HepG2 (cell line): ENCODE results near the gene DNAAF8. TPM values are rescaled to one million over a fixed set of nuclear protein-coding genes. Genes with fewer than 3 reads are reported as not detected.
A peak's percentile ranks its signal among the peaks of the same experiment; 100 is the strongest.

Source experiments
- ATAC-seq: fragments of 200-7000 bp; cut with Tn5 transposase; 3 replicates; pipeline ENCODE4 v1.9.1; 2020; ENCODE audit warnings: mild to moderate bottlenecking, moderate library complexity
- BruUV-seq: library from RNA; stranded (reverse); fragments of 400-500 nt; replicated peaks from 2 replicates; lab custom pipeline; 2021; lab: Mats Ljungman, UMichigan
- CTCF ChIA-PET: fragments of 300-600 bp; formaldehyde crosslinking; extraction: SDS; loops from one replicate; lab custom pipeline; 2021; ENCODE audit warnings: low total read pairs, inconsistent platforms, low intra/inter-chr PET ratio; lab: Yijun Ruan, JAX
- POLR2A ChIA-PET: fragments of 350-600 bp; sonication (Branson Sonifier 250); formaldehyde crosslinking; loops from one replicate; lab custom pipeline; 2020; ENCODE audit warnings: antibody characterized with exemption, inconsistent platforms; lab: Yijun Ruan, JAX
- DNase-seq: peaks from one replicate; pipeline ENCODE4 v3.0.0-alpha.2; 2015; ENCODE audit warnings: low spot score
- FAIRE-seq: peaks from 3 replicates; lab custom pipeline; 2011; peaks lifted over from hg19 to GRCh38; lab: Jason Lieb, UNC
- H2AFZ ChIP-seq: one replicate; pipeline ENCODE4 v1.6.1; 2011; ENCODE audit warnings: low read length, inconsistent platforms
- H3K27ac ChIP-seq: fragments of 300-600 bp; 3 replicates; pipeline ENCODE4 v1.8.0; 2011; ENCODE audit warnings: mixed run types, mild to moderate bottlenecking, mixed read lengths, low read length, inconsistent platforms; ENCODE audit not compliant: insufficient read depth; ENCODE audit errors: extremely low read length
- H3K27me3 ChIP-seq, 2 experiments: fragments of 200-600 bp in 1 of 2; 2 replicates in 1 of 2; 3 replicates in 1 of 2; pipeline versions ENCODE4 v1.6.0 to v1.8.0; 2011; ENCODE audit warnings: low read length in 2 of 2, mild to moderate bottlenecking in 2 of 2, moderate library complexity in 2 of 2, inconsistent platforms in 1 of 2; ENCODE audit not compliant: insufficient read depth in 2 of 2, control insufficient read depth in 1 of 2
- H3K36me3 ChIP-seq, 2 experiments: fragments of 200-600 bp in 1 of 2; replicated peaks in 1 of 2; 2 replicates in 1 of 2; 3 replicates in 1 of 2; pipeline versions ENCODE4 v1.5.1 to v1.8.0; 2011; ENCODE audit warnings: low read length in 2 of 2, inconsistent platforms in 1 of 2; ENCODE audit not compliant: insufficient read depth in 2 of 2, control insufficient read depth in 1 of 2
- H3K4me1 ChIP-seq: 2 replicates; pipeline ENCODE4 v1.5.1; 2012; ENCODE audit warnings: low read length, inconsistent platforms; ENCODE audit not compliant: insufficient read depth
- H3K4me2 ChIP-seq: 2 replicates; pipeline ENCODE4 v1.6.0; 2011; ENCODE audit warnings: low read depth, low read length, inconsistent platforms
- H3K4me3 ChIP-seq, 3 experiments: fragments of 200-600 bp in 1 of 3; sonication (generic), shearing (Covaris generic) in 1 of 3; replicated peaks in 1 of 3; 2 replicates each; pipeline ENCODE4 v1.5.1; 2011 to 2016; ENCODE audit warnings: low read length in 3 of 3, inconsistent platforms in 2 of 3, low read depth in 2 of 3, mild to moderate bottlenecking in 2 of 3, control low read depth in 1 of 3, mixed read lengths in 1 of 3; ENCODE audit not compliant: insufficient read depth in 1 of 3
- H3K79me2 ChIP-seq: one replicate; pipeline ENCODE4 v1.6.1; 2011; ENCODE audit warnings: low read length, inconsistent platforms; ENCODE audit not compliant: insufficient read depth
- H3K9ac ChIP-seq: 2 replicates; pipeline ENCODE4 v1.6.0; 2011; ENCODE audit warnings: mild to moderate bottlenecking, low read depth, low read length, inconsistent platforms; ENCODE audit not compliant: insufficient read depth
- H3K9me3 ChIP-seq: 2 replicates; pipeline ENCODE4 v1.5.1; 2012; ENCODE audit warnings: mild to moderate bottlenecking, low read length
- H4K20me1 ChIP-seq: 2 replicates; pipeline ENCODE4 v1.6.0; 2011; ENCODE audit warnings: inconsistent platforms, mild to moderate bottlenecking, low read length, moderate library complexity; ENCODE audit not compliant: insufficient read depth
- AKAP8 ChIP-seq: sonication (generic); formaldehyde crosslinking; IDR thresholded peaks from 2 replicates; pipeline ENCODE4 v1.5.1; 2020; ENCODE audit warnings: mild to moderate bottlenecking, missing genetic modification reagents
- MXD4 ChIP-seq: IDR thresholded peaks from 2 replicates; pipeline ENCODE4 v1.6.1; 2016; ENCODE audit warnings: mild to moderate bottlenecking, missing biosample characterization, missing genetic modification reagents
- NCOA1 ChIP-seq: sonication (generic); formaldehyde crosslinking; IDR thresholded peaks from 2 replicates; pipeline ENCODE4 v1.9.0; 2021; ENCODE audit warnings: missing genetic modification reagents
- RBFOX2 ChIP-seq: fragments of 200-400 bp; formaldehyde crosslinking; IDR thresholded peaks from 2 replicates; pipeline ENCODE4 v1.6.1; 2017; ENCODE audit warnings: low read depth, mild to moderate bottlenecking, low read length
- SNAPC5 ChIP-seq: sonication (generic); formaldehyde crosslinking; IDR thresholded peaks from 2 replicates; pipeline ENCODE4 v1.8.1; 2023; ENCODE audit warnings: mild to moderate bottlenecking, missing genetic modification reagents, borderline replicate concordance
- SRSF4 ChIP-seq: fragments of 200-400 bp; formaldehyde crosslinking; IDR thresholded peaks from one replicate; pipeline ENCODE4 v1.6.1; 2018; ENCODE audit warnings: mild to moderate bottlenecking, low read depth, low read length, moderate library complexity; ENCODE audit not compliant: poor library complexity, severe bottlenecking
- WGBS: methylation state at CpG from one replicate; pipeline ENCODE4 v1.1.6; 2017; ENCODE audit warnings: low lambda C conversion rate; 5-methylcytosine and 5-hydroxymethylcytosine counted together
- in situ Hi-C: cut with HindIII; loops from 2 replicates; pipeline ENCODE4 v1.10.0; 2017; ENCODE audit warnings: low pct_unique_long_range_greater_than_20kb; ENCODE audit not compliant: extremely low pct_ligation_motif_present
- intact Hi-C: fragments of 100-400 bp; cut with micrococcal nuclease; formaldehyde crosslinking; loops from one replicate; pipeline ENCODE4 v1.10.0; 2022; ENCODE audit not compliant: unreplicated experiment
- polyA plus RNA-seq, 8 experiments: library from polyadenylated mRNA; depleted of rRNA in 3 of 8; stranded (reverse) in 7 of 8; unstranded in 1 of 8; fragments of >200 nt; fragmentation: Illumina TruSeq in 4 of 8; extraction: Trizol in 4 of 8; gene quantifications; 2 replicates each; pipeline versions ENCODE4 v1.2.1 to v1.2.3, GENCODE V29; 2011 to 2016; ENCODE audit warnings: low read depth in 4 of 8, missing spikeins in 1 of 8, mixed read lengths in 1 of 8; ENCODE audit not compliant: insufficient read depth in 1 of 8
- total RNA-seq, 5 experiments: library from RNA; depleted of rRNA; stranded (reverse); fragments of >200 nt; fragmentation: Illumina TruSeq; extraction: Trizol; gene quantifications; 2 replicates each; pipeline ENCODE4 v1.2.3, GENCODE V29; 2016; ENCODE audit warnings: low read depth in 1 of 5

Gene DNAAF8
- total and polyA plus RNA-seq, 2 of the 13 experiments (the other 11 are each of a cell fraction or from before 2014, with no cell fraction given): 0.44 TPM; not detected in 1

- TF ChIP-seq SNAPC5 (CRISPR knock-in tag): no peak
- TF ChIP-seq AKAP8: no peak
- no peak for TF ChIP-seq SRSF4
- TF ChIP-seq, all 625 proteins: peak for 0
These were observed 16.6 kb downstream of the DNAAF8 start (continued) for GRCh38 chr16:4750896-4751295.

DNA sequence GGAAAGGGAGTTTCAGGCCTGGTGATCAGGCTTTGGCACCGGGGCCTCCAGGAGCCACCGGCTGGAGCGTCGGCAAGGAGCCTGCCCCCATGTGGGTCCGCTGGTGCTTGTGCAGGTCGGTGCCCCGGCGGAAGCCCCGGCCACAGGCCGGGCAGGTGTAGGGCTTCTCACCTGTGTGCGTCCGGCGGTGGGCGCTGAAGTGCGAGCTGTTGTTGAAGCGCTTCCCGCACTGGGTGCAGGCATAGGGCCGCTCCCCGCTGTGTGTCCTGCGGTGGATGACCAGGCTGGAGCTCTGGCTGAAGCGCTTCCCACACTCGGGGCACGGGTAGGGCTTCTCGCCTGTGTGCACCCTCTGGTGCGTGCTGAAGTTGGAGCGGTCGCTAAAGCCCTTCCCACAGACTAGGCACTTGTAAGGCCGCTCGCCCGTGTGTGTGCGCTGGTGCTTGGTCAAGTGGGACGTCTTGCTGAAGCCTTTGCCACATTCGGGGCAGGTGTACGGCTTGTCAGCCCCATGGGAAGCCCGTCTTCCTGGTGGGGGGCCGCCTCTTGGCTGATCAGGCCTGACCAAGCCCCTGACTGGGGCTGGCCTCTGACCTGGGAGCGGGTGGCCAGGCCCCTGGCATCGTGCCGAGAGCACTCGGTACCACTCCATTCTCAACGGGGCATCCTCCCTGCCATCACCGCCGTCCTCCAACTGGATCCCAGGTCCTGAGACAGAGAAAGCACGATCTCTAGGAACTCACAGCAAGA, 18.2 kb downstream of the DNAAF8 start:
- CTCF ChIA-PET: no interaction called here
- Histone ChIP-seq H3K4me1 (no peaks in the 10 kb centered on the region), H3K9me3 (no peaks in the 10 kb centered on the region; the same call in 1 of the 2 replicates), H3K4me2 (no peak overlapping the region), H3K27ac (no peak overlapping the region), H3K27me3 (no peaks in the 10 kb centered on the region), H2AFZ (no peak overlapping the region), H4K20me1 (no peaks in the 10 kb centered on the region), H3K79me2 (peaks cover 3% of the 10 kb centered on the region), H3K36me3 (peaks cover 19 to 46% of the 10 kb centered on the region in 2 experiments), H3K9ac (no peak overlapping the region), H3K4me3 (no peak overlapping the region)
- TF ChIP-seq MXD4 (CRISPR knock-in tag) (no peak), RBFOX2 (peak; percentile 46; the same call in 1 of the 2 replicates), NCOA1 (CRISPR knock-in tag) (no peak)
- DNase-seq (no peak), FAIRE-seq (no peak), ATAC-seq (no peak)
- POLR2A ChIA-PET: interaction anchor here (1.0 kb wide), 2 partner anchors 16 kb away, joined by 3 to 4 read pairs; no protein-coding TSS in a partner anchor
- in situ Hi-C loops (no loop called here), intact Hi-C loops (no loop called here)
- WGBS: 98% methylated on average over 24 of the region's 44 CpGs
- BruUV-seq: no TSS peak
